ENCODE data around the gene SESN1.
"Not testable (repeated sequence)": the region's sequence is repeated elsewhere in the genome, so short reads cannot be mapped to it uniquely, and the experiment has no call there.

The SESN1 gene

GRCh38 chr6:109093732-109094415 lies 772 bp downstream of the SESN1 start:
- DNase-seq = no peak

- no peak for DNase-seq
Measured at GRCh38 chr6:109092074-109092473, 2.6 kb downstream of the SESN1 start.

DNA sequence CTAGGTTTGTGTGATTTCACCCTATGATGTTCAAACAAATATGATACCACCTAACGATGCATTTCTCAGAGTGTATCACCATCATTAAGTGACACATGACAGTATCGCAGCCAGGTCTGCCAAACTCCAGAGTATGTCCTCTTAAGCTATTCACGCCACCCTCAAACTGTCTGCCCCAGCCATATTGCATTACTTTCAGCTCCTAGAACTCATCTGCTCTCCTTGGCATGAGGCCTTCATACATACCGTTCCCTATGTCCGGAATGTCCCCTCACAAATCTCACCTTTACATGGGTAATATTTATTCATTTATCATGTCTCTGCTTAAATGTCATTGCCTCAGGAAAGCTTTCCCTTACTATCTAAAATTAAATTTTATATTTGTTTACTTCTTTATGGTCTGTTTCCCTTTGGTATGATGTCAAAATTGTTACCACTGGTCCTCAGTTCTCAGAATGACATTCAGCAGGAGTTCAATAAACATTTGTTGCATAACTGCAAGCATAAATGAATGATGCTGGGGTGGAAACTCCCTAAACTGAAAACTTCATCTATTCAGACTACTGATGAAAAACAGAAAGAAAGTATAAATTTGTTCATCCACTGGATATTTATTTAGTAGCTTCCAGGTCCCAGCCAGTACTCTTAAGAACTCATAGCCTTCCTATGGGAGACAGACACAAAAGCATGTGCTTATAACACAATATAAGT lies 3.2 kb downstream of the SESN1 start:
- DNase-seq = no peak

DNA sequence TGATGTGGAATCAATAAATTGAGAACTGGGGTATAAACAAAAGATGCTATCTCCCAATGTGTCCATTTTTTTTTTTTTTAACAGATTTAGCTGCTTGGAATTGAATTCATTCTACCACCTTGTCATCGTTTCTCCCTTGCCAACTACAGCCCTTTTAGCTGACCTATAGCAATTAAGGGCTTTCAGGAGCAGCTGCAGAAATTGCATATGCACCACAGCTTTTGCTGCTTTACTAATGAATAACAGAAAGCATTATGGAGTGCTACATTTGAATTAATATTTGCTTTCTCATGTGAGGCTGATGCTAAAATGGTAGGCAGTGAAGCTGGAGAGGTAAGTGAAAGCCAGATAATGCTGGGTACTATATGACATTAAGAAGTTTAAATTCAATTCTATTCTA lies 5.7 kb downstream of the SESN1 start:
- no peak for DNase-seq

GRCh38 chr6:109087661-109088264 lies 6.9 kb downstream of the SESN1 start:
- DNase-seq = no peak

DNA sequence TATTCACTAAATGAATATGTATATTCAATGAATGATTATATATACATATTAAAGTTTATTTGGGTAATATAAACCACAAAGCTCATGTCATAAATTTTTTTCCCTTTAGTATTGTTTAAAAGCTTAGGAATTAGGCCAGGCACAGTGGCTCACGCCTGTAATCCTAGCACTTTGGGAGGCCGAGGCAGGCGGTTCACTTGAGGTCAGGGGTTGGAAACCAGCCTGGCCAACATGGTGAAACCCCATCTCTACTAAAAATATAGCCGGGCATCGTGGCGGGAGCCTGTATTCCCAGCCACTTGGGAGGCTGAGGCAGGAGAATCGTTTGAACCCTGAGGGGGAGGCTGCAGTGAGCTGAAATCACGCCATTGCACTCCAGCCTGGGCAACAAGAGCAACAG lies 10.5 kb downstream of the SESN1 start:
- not testable (repeated sequence) for DNase-seq

GRCh38 chr6:109083657-109084056 lies 11.0 kb downstream of the SESN1 start:
- no peak for DNase-seq

GRCh38 chr6:109082188-109082577 lies 12.5 kb downstream of the SESN1 start:
- DNase-seq = no peak

DNA sequence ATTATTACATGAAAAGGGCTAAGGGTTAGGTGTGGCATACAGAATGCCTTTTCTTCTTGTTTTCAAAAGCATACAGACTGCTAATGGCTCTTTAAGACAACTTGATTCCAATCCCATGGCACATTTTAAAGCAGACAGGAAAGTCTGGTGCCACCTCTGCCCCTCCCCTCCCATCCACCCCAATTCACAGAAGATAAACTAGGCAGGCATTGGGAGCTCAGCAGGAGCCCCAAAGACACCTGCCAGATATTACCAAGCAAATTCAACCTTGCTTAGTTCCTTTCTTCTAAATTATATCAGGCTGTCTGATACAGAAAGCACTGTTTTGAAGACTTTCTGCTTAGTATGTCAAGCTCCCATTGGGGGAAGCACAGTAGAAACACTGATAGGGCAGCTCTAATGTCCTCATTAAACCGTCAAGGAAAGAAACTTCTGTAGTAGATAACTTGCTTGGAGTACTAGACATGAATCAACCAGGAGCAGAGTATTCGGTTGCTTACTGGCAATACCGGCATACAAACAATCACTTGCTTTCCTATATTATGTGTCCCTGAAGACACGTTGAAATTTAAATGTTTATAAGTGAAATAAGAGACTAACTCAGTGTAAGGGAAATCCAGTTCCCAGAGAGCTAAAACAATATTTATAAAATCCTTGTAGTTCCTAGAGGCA lies 13.0 kb downstream of the SESN1 start:
- DNase-seq = no peak

- no peak for DNase-seq
Measured at GRCh38 chr6:109081026-109081425, 13.6 kb downstream of the SESN1 start.

DNA sequence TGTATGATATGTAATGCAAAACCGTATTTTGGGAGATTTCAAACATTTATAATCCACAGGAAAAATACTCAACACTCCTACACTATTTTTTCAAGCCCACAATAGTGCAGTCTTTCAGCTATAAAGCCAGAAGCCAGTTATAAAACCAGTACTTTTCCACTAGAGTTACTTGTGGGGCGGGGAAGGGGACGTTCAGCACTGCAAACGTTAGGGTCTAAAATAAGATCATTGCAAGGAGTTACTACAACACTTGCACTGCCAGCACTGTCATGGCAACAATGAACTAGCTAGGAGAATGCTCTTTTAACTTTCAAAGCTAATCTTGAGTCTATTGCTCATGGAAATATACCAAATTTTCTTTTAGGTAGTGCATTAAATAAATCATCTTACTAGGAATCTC lies 14.7 kb downstream of the SESN1 start:
- no peak for DNase-seq

DNA sequence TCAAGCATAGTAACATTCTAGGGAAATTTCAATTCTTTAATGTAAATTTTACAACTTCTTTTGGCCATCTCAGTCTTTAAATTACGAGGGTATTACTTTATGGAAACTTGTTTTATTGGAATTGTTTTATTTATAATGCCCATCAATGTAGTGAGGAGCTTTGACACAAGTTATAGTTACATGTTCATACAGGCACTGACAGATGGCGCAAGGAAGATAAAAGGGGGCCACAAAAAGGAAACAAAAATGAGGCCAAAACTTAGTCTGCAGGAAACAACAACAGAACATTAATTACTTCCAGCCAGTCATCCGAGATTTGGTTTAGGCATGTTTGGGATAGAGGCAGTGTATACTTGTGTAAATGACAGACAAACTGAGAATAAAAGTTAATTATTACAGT lies 18.3 kb downstream of the SESN1 start:
- no peak for DNase-seq

GRCh38 chr6:109075934-109076333 lies 18.7 kb downstream of the SESN1 start:
- DNase-seq = no peak

- no peak for DNase-seq
Measured at GRCh38 chr6:109074133-109074415, 20.6 kb downstream of the SESN1 start.

DNA sequence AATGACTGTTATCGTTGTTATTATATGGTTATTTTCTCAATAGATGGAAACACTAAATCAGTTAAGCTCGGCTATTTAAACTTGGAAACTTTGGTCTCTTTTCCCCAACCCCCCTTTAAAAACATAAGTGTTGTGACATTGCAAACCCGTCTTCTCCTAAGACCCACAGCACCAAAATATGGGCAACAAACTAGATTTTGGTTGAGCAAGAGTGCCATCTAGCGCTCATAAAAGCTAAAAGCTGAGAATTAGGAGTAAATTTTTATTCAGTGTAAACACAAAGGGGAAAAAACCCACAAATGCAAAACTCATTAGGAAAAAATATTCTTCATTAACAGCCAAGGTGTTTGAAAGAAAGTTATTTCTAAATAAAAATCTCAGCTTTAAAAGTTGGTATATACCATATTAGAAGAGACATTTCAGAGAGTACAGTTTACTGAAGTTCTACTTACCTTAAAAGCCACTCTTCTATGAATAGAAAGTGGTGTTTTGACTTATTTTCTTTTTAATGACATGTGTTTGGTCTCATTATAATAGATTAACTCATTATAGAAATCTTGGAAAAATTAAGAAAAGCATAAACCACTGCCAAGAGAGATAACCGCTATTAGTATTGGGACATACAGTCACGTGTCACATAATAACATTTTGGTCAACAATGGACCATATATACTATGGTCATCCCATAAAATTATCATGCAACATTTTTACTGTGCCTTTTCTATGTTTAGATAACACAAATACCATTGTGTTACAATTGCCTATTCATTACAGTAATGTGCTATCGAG lies 21.1 kb downstream of the SESN1 start:
- no peak for DNase-seq

DNA sequence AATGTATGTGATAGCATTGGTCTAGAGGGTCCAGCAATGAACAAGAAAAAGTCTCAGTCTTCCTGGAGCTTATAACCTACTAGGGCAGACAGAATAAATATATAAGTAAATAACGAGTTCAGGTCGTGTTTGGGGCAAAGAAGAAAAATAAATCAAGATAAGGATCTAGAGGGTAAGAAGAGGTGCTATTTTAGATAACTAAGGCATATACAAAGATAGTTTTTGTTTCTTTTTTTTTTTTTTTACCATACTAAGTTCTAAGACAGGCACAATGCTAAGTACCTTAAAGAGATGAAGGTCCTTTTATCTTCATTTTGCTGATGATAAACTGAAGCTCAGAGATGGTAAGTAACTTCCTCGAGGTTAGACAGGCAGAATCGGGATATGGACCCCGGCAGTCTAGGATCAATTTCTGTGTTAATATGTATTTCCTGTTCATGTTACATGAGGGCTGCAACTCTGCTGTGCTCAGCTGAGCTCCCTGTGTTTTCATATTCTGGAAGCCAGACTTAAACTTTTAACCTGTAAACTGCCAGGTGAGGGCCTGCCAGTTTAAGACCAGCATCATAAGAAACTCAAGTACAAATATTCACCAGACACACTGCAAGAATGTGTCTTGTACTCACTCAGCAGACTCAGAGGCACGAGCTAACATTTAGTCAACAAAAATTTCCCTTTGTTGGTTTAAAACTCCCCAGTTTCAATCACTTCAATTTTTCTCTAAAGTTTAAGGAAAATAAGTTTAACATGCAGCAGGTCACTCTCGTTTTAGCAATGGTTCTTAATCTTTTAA lies 23.3 kb downstream of the SESN1 start:
- DNase-seq = no peak

DNA sequence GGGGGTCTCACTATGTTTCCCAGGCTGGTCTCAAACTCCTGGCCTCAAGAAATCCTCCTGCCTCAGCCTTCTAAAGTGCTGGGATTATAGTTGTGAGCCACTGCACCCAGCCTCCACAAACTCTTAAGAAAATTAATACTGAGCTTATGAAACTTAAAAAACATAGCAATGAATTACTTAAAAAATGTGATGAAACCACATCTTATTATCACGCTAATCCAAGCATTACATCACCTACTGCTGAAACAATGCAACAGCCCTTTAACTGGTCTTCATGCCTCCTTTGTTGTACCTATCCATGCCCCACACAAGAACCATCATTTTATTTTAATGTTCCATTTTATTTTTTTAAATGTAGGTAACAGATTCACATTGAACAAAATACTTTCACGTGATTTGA lies 24.9 kb downstream of the SESN1 start:
- DNase-seq = no peak

- DNase-seq = no peak
Measured at GRCh38 chr6:109062767-109063352, 31.8 kb downstream of the SESN1 start.

GRCh38 chr6:109062216-109062615 lies 32.4 kb downstream of the SESN1 start:
- DNase-seq = no peak

GRCh38 chr6:109060571-109060970 lies 34.1 kb downstream of the SESN1 start:
- no peak for DNase-seq

DNA sequence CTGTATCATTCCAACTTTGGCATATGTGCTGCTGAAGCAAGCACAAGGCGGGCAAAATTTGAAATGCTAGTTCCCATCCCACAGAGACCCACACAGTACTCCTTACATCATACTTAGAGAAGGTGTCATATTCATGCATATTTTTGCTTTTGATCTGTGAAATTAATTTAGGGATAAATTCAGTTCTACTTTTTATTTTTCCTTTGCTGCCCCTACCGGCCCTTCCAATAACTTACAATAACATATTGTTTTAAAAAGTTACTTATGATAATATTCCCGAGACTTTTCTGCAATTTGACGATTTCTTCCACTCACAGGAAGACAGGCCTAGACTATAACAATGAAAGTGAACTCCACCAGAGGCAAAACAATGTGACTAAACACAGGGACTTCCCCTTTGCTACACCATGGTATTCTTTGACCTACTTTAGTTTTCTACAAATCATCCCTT lies 35.0 kb downstream of the SESN1 start:
- no peak for DNase-seq

GRCh38 chr6:109059153-109059552 lies 35.5 kb downstream of the SESN1 start:
- DNase-seq = no peak

Data from islet precursor cell (in vitro differentiated cells).